K562 (cell line): ENCODE data around the gene EVL. TPM values are rescaled to one million over a fixed set of nuclear protein-coding genes. Genes with fewer than 3 reads are reported as not detected.

Experiments
- ATAC-seq: fragments of 200-7000 bp; cut with Tn5 transposase; 3 replicates; pipeline ENCODE4 v1.9.1; 2020; ENCODE audit warnings: moderate library complexity
- BruUV-seq: library from RNA; stranded (reverse); fragments of 400-500 nt; replicated peaks from 2 replicates; lab custom pipeline; 2021; lab: Mats Ljungman, UMichigan
- CTCF ChIA-PET: fragments of 300-600 bp; formaldehyde crosslinking; extraction: SDS; loops from one replicate; lab custom pipeline; 2021; ENCODE audit warnings: low intra/inter-chr PET ratio; lab: Yijun Ruan, JAX
- POLR2A ChIA-PET: fragments of 300-600, 350-650 bp; sonication (Branson Sonifier 250); formaldehyde crosslinking; extraction: SDS; loops from one replicate; lab custom pipeline; 2021; ENCODE audit warnings: antibody characterized with exemption, inconsistent platforms; lab: Yijun Ruan, JAX
- DNase-seq, 4 experiments: peaks; one replicate each; pipeline versions ENCODE4 v3.0.0 to v3.0.0-alpha.2; 2011 to 2018; ENCODE audit warnings: low spot score in 3 of 4, mixed read lengths in 3 of 4; ENCODE audit errors: extremely low read depth in 1 of 4
- FAIRE-seq: peaks from 2 replicates; lab custom pipeline; 2011; peaks lifted over from hg19 to GRCh38; lab: Jason Lieb, UNC
- H2AFZ ChIP-seq: 2 replicates; pipeline ENCODE4 v1.6.0; 2011; ENCODE audit warnings: low read depth, low read length, control low read depth, inconsistent platforms
- H3K27ac ChIP-seq: fragments of 200-600 bp; 3 replicates; pipeline ENCODE4 v1.8.0; 2011; ENCODE audit warnings: low read depth, mild to moderate bottlenecking, control low read depth, inconsistent platforms, low read length, moderate library complexity, mixed read lengths; ENCODE audit errors: extremely low read depth
- H3K27me3 ChIP-seq, 2 experiments: fragments of 300-600 bp in 1 of 2; 2 replicates in 1 of 2; 3 replicates in 1 of 2; pipeline versions ENCODE4 v1.6.0 to v1.8.0; 2011; ENCODE audit warnings: inconsistent platforms in 2 of 2, low read length in 2 of 2, mild to moderate bottlenecking in 1 of 2, mixed read lengths in 1 of 2, moderate library complexity in 1 of 2; ENCODE audit not compliant: control insufficient read depth in 2 of 2, insufficient read depth in 2 of 2
- H3K36me3 ChIP-seq: fragments of 300-600 bp; 3 replicates; pipeline ENCODE4 v1.8.0; 2011; ENCODE audit warnings: mild to moderate bottlenecking, low read length, inconsistent platforms; ENCODE audit not compliant: control insufficient read depth, insufficient read depth
- H3K4me1 ChIP-seq, 2 experiments: fragments of 200-600 bp in 1 of 2; replicated peaks in 1 of 2; 2 replicates in 1 of 2; 3 replicates in 1 of 2; pipeline versions ENCODE4 v1.5.1 to v1.8.0; 2011; ENCODE audit warnings: inconsistent platforms in 2 of 2, low read length in 2 of 2, mild to moderate bottlenecking in 1 of 2, mixed read lengths in 1 of 2, moderate library complexity in 1 of 2; ENCODE audit not compliant: control insufficient read depth in 2 of 2, insufficient read depth in 2 of 2
- H3K4me2 ChIP-seq: 2 replicates; pipeline ENCODE4 v1.6.1; 2011; ENCODE audit warnings: low read length, control low read depth, inconsistent platforms, mixed read lengths; ENCODE audit not compliant: insufficient read depth
- H3K4me3 ChIP-seq: fragments of 200-600 bp; sonication (generic), shearing (Covaris generic); 2 replicates; pipeline ENCODE4 v1.5.1; 2016; ENCODE audit warnings: control low read depth, inconsistent platforms
- H3K79me2 ChIP-seq: fragments of 200-600 bp; 3 replicates; pipeline ENCODE4 v1.8.0; 2011; ENCODE audit warnings: low read length, inconsistent platforms; ENCODE audit not compliant: control insufficient read depth, insufficient read depth
- H3K9ac ChIP-seq, 2 experiments: 2 replicates each; pipeline versions ENCODE4 v1.6.0 to v1.6.1; 2011; ENCODE audit warnings: low read depth in 2 of 2, low read length in 2 of 2, control low read depth in 1 of 2, inconsistent platforms in 1 of 2, mild to moderate bottlenecking in 1 of 2, mixed read lengths in 1 of 2; ENCODE audit not compliant: insufficient read depth in 1 of 2
- H3K9me1 ChIP-seq: one replicate; pipeline ENCODE4 v1.6.0; 2011; ENCODE audit warnings: inconsistent platforms, mild to moderate bottlenecking, low read length, moderate library complexity; ENCODE audit not compliant: control insufficient read depth, insufficient read depth
- H3K9me3 ChIP-seq: replicated peaks from 2 replicates; pipeline ENCODE4 v1.5.1; 2011; ENCODE audit warnings: low read depth, low read length, inconsistent platforms; ENCODE audit not compliant: control insufficient read depth, insufficient read depth
- H4K20me1 ChIP-seq: replicated peaks from 2 replicates; pipeline ENCODE4 v1.6.1; 2011; ENCODE audit warnings: low read length, inconsistent platforms, mixed read lengths; ENCODE audit not compliant: control insufficient read depth, insufficient read depth
- BCLAF1 ChIP-seq, 2 experiments: fragments of 450-650 bp in 1 of 2; IDR thresholded peaks; 2 replicates each; pipeline ENCODE4 v1.6.1; 2011 to 2017; ENCODE audit warnings: low read depth in 2 of 2, antibody characterized with exemption in 1 of 2, borderline replicate concordance in 1 of 2, low read length in 1 of 2, mild to moderate bottlenecking in 1 of 2, mixed read lengths in 1 of 2; ENCODE audit not compliant: control insufficient read depth in 1 of 2
- CTBP1 ChIP-seq: fragments of 450-650 bp; IDR thresholded peaks from 2 replicates; pipeline ENCODE4 v1.6.1; 2016; ENCODE audit warnings: borderline replicate concordance
- HNRNPUL1 ChIP-seq: fragments of 200-400 bp; formaldehyde crosslinking; IDR thresholded peaks from 2 replicates; pipeline ENCODE4 v1.6.1; 2017; ENCODE audit warnings: low read length
- KHSRP ChIP-seq: fragments of 450-650 bp; IDR thresholded peaks from 2 replicates; pipeline ENCODE4 v1.6.1; 2017
- KLF16 ChIP-seq: IDR thresholded peaks from 2 replicates; pipeline ENCODE4 v1.6.1; 2016; ENCODE audit warnings: antibody characterized with exemption
- MTA1 ChIP-seq: fragments of 450-650 bp; IDR thresholded peaks from 2 replicates; pipeline ENCODE4 v1.6.1; 2017; ENCODE audit warnings: borderline replicate concordance
- REST ChIP-seq, 2 experiments: fragments of 450-650 bp; formaldehyde crosslinking in 1 of 2; IDR thresholded peaks; 2 replicates each; pipeline versions ENCODE4 v1.4.0 to v1.6.1; 2014 to 2020; ENCODE audit warnings: mild to moderate bottlenecking in 2 of 2, borderline replicate concordance in 1 of 2, low read depth in 1 of 2
- ZBTB12 ChIP-seq: fragments of 250-450 bp; sonication (Bioruptor Pico); IDR thresholded peaks from 2 replicates; pipeline ENCODE4 v1.4.0; 2020
- ZBTB2 ChIP-seq: fragments of 450-650 bp; IDR thresholded peaks from 2 replicates; pipeline ENCODE4 v1.6.1; 2016; ENCODE audit warnings: antibody characterized with exemption
- WGBS: fragments of 100-300 bp; shearing (Covaris generic); methylation state at CpG from one replicate; pipeline ENCODE4 v1.1.6; 2016; ENCODE audit warnings: low coverage, mixed read lengths; ENCODE audit not compliant: insufficient coverage; ENCODE audit errors: missing lambda C conversion rate; 5-methylcytosine and 5-hydroxymethylcytosine counted together
- in situ Hi-C: fragments of 300-500 bp; cut with MboI; formaldehyde crosslinking; loops from 4 replicates; pipeline ENCODE4 v1.15.0; 2018; ENCODE audit warnings: inconsistent platforms, mixed read lengths
- intact Hi-C: fragments of 100-400 bp; cut with micrococcal nuclease; formaldehyde crosslinking; loops from 2 replicates; pipeline ENCODE4 v1.14.2; 2022
- polyA plus RNA-seq, 8 experiments: library from polyadenylated mRNA; depleted of rRNA in 4 of 8; stranded (reverse) in 5 of 8; unstranded in 3 of 8; fragments of >200 nt; fragmentation: Nextera tagmentation in 2 of 8; fragmentation: Illumina TruSeq in 1 of 8; extraction: Ambion mirVana in 2 of 8; extraction: Trizol in 1 of 8; gene quantifications; 2 replicates each; pipeline versions ENCODE4 v1.2.1 to v1.2.3, GENCODE V29; 2011 to 2014; ENCODE audit warnings: inconsistent platforms in 1 of 8, missing spikeins in 1 of 8
- total RNA-seq, 7 experiments: library from RNA; depleted of rRNA in 6 of 7; stranded (reverse); fragments of >200 nt in 6 of 7; fragmentation: Illumina TruSeq in 2 of 7; extraction: Trizol in 2 of 7; gene quantifications; 2 replicates each; pipeline versions ENCODE4 v1.2.1 to v1.2.3, GENCODE V29; 2011 to 2021; ENCODE audit warnings: low replicate concordance in 1 of 7

The EVL gene
- total and polyA plus RNA-seq, 9 of the 15 experiments (the other 6 are each of a cell fraction or from before 2014, with no cell fraction given) = 2.9 to 43.4 (median 23.9) TPM

GRCh38 chr14:100178691-100179090 is 113.5 kb downstream of the EVL start:
- ChIA-PET CTCF (no interaction called here), POLR2A (no interaction called here)
- intact Hi-C loops (no loop called here), in situ Hi-C loops (no loop called here)
- H4K20me1 ChIP-seq = no peaks in the 10 kb centered on the region
- FAIRE-seq (no peak), ATAC-seq (no peak), DNase-seq (no peak)
- H3K36me3 ChIP-seq = no peaks in the 10 kb centered on the region
- no peak overlapping the region for H3K27ac ChIP-seq
- H3K27me3 ChIP-seq = no peaks in the 10 kb centered on the region
- no peak overlapping the region for H2AFZ ChIP-seq
- no peaks in the 10 kb centered on the region for H3K9me3 ChIP-seq
- H3K4me1 ChIP-seq = peaks cover 0 to 15% of the 10 kb centered on the region in 2 experiments; a peak in 2 of 5 replicates
- no TSS peak for BruUV-seq
- no peaks in the 10 kb centered on the region for H3K79me2 ChIP-seq
- 85% methylated on average over 6 of the region's 7 CpGs for WGBS
- no peak overlapping the region; a peak in 1 of 4 replicates for H3K9ac ChIP-seq
- H3K9me1 ChIP-seq = no peaks in the 10 kb centered on the region
- H3K4me3 ChIP-seq = no peak overlapping the region
- H3K4me2 ChIP-seq = no peak overlapping the region
- TF ChIP-seq HNRNPUL1 = no peak
- TF ChIP-seq ZBTB12 (CRISPR knock-in tag) = no peak
- TF ChIP-seq BCLAF1 (IDR thresholded peaks at IDR 0.05; ENCODE audit: borderline replicate concordance in 1 of 2, control insufficient read depth in 1 of 2, low read depth in 2 of 2, low read length in 1 of 2) = no peak
- no peak for TF ChIP-seq REST (IDR thresholded peaks at IDR 0.05; ENCODE audit: borderline replicate concordance)
- no peak for TF ChIP-seq REST (CRISPR knock-in tag; IDR thresholded peaks at IDR 0.05; ENCODE audit: low read depth)
- no peak for TF ChIP-seq ZBTB2
- TF ChIP-seq MTA1 = no peak
- TF ChIP-seq KHSRP = no peak
- no peak for TF ChIP-seq KLF16
- no peak for TF ChIP-seq CTBP1
